GM19372 (cell line): Measurements from ENCODE around the gene PHF14.
"Not testable (repeated sequence)": the region's sequence is repeated elsewhere in the genome, so short reads cannot be mapped to it uniquely, and the experiment has no call there.

Experiments used
- ATAC-seq: cut with Tn5 transposase; IDR thresholded peaks from one replicate; pipeline ENCODE4 v1.9.1; 2021; ENCODE audit warnings: mild to moderate bottlenecking, low read depth, moderate library complexity; ENCODE audit not compliant: unreplicated experiment

Gene PHF14

DNA sequence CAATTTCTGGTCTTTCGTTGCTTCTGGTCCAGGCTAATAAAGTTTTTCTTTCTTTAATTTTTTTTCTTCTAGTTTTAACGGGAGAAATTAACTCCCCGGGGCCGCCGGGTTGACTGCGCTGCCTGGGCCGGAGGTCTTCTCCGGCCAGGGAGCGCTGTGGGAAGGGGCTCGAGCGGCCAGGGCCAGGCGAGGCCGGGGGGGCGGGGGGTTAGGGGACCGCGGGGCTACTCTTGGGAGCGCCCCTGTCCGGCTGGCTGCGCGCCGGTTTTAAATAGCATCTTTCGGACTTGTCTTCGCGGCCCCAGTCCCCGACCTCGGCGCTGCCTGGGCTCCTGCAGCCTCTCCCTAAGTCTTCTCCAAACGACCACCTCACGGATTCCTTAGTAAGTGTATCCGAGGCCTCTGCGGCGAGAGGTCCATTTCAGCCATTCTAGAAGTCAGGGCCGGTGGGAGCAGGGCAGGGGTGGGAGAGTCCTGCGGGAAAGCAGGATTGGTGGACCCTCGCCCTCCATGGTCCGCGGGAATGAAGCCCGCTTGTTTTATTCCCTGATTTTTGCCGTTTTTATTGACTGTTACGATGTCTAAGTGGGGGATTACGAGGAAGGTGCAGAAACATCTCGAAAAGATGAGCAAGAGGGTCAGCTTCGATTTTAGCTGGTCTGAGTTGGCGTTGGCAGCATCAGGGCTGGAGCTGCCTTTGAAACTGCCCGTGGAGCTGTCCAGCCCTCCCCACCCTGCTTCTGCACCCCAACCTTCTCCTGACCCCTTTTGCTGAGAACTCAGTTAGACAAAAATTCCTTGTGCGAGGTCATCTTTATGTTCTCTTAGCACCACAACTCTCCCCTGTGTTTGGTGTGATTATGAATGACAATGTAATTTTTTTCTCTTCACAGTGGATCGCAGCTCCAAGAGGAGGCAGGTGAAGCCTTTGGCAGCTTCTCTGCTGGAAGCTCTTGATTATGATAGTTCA lies 555 bp downstream of the PHF14 start:
- ATAC-seq, result peak; percentile 16

- no peak for ATAC-seq
Measured at GRCh38 chr7:10977113-10977512, 3.4 kb downstream of the PHF14 start.

DNA sequence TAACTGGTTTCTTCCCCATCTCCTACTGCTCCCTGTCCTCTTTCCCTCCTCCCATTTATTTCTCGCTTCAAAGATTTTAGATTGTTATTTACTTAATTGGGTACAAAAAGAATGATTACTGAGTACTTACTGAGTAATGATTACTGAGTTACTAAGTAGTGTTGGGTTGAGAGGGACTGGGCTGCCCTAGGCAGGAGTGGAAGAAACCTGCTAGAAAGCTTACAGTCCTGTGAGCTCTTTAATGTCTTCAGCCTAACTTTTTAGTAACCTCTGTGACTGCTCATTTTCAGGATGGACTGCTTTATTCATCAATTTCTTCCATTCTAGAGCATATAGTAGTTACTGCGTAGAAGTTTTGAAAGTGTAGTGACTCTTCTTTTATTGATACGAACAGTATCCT lies 7.6 kb downstream of the PHF14 start:
- ATAC-seq, result no peak

DNA sequence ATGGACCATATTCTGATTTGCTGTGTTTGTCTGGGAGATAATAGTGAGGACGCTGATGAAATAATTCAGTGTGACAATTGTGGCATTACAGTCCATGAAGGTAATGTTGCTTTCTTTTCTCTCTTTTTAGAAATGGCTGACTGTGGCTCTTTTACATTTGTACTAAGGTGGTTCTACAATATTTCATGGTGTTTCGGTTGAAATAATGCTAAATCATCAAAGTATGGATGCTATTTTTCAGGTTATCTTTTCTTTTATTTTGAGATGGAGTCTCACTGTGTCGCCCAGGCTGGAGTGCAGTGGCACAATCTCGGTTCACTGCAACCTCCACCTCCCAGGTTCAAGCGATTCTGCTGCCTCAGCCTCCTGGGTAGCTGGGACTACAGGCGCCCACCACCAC lies 17.1 kb downstream of the PHF14 start:
- ATAC-seq, result not testable (repeated sequence)

DNA sequence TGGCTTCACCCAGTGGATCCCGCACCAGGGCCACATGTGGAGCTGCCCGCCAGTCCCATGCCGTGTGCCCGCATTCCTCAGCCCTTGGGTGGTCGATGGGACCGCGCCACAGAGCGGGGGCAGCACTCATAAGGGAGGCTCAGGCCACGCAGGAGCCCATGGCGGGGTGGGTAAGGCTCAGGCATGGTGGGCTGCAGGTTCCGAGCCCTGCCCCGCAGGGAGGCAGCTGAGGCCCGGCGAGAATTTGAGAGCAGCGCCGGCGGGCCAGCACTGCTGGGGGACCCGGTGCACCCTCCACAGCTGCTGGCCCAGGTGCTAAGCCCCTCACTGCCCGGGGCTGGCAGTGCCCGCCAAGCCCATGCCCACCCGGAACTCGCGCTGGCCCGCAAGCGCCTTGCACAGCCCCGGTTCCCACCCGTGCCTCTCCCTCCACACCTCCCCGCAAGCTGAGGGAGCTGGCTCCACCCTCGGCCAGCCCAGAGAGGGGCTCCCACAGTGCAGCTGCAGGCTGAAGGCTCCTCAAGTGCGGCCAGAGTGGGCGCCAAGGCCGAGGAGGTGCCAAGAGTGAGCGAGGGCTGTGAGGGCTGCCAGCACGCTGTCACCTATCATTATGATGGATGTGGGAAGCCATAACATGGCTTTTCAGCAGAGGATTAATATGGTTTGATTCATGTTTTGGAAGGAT lies 22.0 kb downstream of the PHF14 start:
- not testable (repeated sequence) for ATAC-seq

- no peak for ATAC-seq
Measured at GRCh38 chr7:10998996-10999757, 25.5 kb downstream of the PHF14 start.

DNA sequence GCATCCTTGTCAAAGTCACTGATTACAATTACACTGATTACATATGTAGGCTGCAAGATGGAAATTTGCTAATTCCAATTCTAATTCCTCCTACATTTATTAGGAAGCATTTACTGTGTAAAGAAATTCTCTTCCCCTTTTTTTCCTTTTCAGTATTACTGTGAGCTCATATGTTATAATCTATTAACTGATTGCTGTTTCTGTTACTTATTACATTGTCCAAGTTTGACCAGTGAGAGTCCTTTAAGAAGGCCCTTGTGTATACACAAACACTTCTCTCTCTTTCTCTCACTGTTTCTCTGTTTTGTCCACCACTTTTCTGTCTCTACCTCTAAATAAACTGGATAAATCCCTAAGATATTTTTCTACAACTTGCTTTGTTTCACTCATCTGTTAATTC lies 31.5 kb downstream of the PHF14 start:
- no peak for ATAC-seq

DNA sequence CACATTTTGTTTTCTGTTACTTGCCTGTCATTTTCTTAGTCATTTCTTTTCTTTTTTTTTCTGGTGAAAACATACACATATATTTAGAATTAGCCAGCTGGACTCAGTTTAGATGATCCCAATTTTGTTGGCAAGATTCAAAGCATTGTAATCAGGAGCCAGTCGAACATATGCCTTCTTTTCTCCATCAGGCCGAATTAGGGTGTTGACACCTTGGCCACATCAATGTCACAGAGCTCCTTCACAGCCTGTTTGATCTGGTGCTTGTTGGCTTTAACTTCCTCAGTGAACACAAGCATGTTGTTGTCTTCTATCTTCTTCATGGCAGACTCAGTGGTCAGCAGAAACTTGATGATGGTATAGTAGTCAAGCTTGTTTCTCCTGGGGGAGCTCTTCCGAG lies 32.6 kb downstream of the PHF14 start:
- ATAC-seq, result no peak

DNA sequence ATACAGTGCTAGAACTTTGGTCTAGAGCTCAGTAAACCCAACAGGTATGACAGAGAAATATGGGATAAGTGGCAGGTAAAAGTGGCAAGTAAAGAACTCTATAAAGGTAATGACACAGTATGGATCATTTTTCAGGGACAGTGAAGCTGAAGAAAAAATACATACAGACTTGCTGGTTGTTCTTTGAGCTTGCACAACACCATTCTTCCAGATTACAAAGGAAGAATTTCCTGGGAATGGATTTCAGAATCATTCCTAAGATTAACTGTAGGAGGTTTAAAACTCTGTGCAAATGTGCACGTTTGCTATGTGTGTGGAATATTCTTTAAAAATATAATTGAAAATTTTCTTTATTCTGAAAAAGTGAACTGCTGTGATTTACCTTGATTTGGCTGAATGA lies 36.0 kb downstream of the PHF14 start:
- no peak for ATAC-seq

DNA sequence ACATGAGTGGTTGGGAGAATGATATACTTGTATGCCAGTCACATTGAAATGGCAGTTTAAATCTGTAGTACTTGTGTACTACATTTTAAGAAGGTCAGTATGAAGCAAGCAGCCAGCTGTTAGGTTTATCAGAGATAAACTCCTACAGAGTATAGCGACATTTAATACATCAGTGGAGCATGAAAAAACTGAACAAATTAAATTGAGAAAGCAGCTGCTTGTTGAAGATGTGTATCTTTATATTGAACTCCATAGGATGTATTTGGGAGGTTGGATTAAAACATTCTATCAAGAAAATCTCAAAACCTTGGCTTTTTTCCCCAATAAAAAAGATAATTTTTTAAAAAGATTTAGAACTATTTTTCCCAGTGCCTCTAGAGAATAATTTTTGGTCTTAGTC lies 47.8 kb downstream of the PHF14 start:
- ATAC-seq, result no peak

GRCh38 chr7:11026452-11027359 lies 53.0 kb downstream of the PHF14 start:
- ATAC-seq, result no peak

DNA sequence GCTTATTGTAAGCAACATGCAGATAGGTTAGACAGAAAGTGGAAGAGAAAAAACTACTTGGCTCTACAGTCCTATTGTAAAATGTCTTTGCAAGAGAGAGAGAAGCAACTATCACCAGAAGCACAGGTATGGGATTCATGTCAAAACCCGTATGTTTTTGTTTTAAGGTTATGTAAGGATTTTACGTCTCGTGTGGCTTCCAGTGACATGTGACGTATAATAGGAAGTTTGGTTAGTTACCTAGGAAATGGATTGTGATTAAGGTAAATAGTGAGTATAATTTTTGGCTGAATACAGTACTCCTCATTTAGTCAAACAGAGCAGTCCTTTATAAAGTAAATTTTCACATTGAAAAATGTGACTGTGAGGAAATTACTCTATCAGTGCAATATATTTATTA lies 62.0 kb downstream of the PHF14 start:
- no peak for ATAC-seq

DNA sequence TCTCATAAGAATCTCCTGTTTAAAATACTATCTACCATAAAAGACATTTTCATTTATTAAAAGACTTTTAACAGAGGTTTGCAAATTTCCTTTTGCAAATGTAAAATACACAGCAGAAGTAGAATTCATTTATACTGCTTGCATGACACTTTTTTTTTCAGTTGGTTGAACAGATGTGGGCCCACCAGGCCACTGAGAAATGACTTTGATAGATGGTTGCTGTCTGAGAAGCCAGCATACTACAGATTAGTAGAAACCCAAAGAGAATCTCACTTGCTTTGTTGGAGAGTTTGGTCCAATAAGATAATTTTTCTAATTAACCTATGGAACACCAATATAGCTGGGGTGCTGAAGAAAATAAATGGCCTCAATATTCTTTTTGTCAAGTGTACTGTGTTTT lies 66.3 kb downstream of the PHF14 start:
- ATAC-seq, result no peak

DNA sequence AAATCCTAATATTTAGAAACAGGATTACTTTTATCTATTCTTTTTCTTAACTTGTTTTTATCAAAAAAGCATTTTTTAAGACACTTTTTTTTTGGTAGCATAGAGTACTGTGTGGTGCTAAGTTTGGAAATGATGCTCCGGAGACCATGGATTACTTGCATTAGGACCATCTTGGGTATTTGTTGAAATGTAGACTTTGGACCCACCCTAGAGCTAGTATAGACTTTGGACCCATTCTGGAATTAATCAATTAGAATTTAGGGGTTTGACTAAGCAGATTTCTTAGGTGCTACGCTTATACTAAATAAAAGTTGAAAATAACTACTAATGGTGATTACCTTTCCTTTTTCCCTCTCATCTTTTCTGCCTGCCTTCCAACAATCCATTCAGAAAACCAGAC lies 80.4 kb downstream of the PHF14 start:
- ATAC-seq, result no peak

GRCh38 chr7:11060893-11061292 lies 87.2 kb downstream of the PHF14 start:
- ATAC-seq, result no peak

- ATAC-seq, result no peak
Measured at GRCh38 chr7:11062110-11062509, 88.4 kb downstream of the PHF14 start.

DNA sequence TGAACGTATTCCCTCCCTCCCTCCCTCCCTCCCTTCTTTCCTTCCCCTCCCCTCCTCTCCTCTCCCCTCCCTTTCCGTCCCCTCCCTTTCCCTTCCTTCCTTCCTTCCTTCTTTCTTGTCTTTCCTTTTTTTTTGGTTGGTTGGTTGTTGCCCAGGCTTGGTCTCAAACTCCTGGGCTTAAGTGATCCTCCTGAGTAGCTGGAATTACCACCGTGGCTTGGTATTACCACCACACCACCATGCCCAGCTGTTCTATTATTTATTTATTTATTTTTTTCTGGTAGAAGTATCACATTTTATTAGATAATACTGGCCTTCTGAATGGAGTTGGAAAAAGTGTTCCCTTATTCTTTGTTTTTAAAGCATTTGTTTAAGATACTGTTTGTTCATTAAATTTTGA lies 95.9 kb downstream of the PHF14 start:
- no peak for ATAC-seq

- ATAC-seq, result no peak
Measured at GRCh38 chr7:11077816-11078215, 104.1 kb downstream of the PHF14 start.

DNA sequence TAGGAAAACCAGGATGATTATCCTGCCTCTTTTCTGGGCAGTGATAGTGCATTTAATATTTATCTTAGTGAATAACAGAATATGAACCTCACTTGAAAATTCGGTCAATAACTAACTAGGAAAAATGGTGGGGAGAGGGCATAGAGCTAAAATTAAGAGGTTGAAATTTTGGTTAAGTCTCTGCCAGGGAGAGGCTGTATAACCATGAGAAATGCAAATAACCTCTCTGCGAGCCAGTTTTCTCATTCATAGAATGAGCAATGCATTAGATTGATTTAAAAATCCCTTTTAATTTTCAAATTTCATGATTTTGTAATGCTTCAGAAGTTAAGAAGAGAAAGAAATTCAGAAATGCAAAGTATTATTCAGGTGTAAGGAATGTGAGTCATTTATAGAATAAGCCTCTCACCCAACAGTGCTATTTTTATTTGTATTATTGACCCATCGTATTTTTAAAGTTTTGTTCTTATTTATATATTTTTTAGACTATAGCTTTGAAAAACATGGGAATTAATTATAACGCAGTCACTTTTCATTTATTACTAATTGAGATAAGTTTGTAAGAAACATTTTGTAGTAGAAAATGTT lies 104.7 kb downstream of the PHF14 start:
- ATAC-seq, result no peak

GRCh38 chr7:11079907-11080306 lies 106.2 kb downstream of the PHF14 start:
- no peak for ATAC-seq
